Lower leg skin (tissue), 4 donors: ENCODE results near the gene SNX25. TPM values are rescaled to one million over a fixed set of nuclear protein-coding genes. Genes with fewer than 3 reads are reported as not detected.

ENCODE experiments used
- DNase-seq, 2 donors: peaks; one replicate each; pipeline ENCODE4 v3.0.0-alpha.2; 2019; ENCODE audit warnings: low spot score in 2 of 2
- H3K4me3 ChIP-seq: fragments of 200-600 bp; sonication (generic); 2 replicates; pipeline ENCODE4 v1.5.1; 2017; ENCODE audit warnings: mild to moderate bottlenecking, low read depth; ENCODE audit not compliant: poor library complexity, severe bottlenecking
- CTCF ChIP-seq, 3 donors: fragments of 450-650 bp; IDR thresholded peaks; one replicate each; pipeline ENCODE4 v1.5.1; 2016; ENCODE audit warnings: antibody characterized with exemption in 3 of 3, mild to moderate bottlenecking in 3 of 3, moderate library complexity in 2 of 3
- POLR2A ChIP-seq, 2 donors: fragments of 450-650 bp; IDR thresholded peaks; one replicate each; pipeline ENCODE4 v1.6.1; 2016 to 2017; ENCODE audit warnings: antibody characterized with exemption in 2 of 2, mild to moderate bottlenecking in 1 of 2, moderate library complexity in 1 of 2
- WGBS, 2 donors: methylation state at CpG; one replicate each; pipeline ENCODE4 v1.1.5; 2018; 5-methylcytosine and 5-hydroxymethylcytosine counted together
- intact Hi-C: fragments of 100-400 bp; cut with DNase I; formaldehyde crosslinking; loops from one replicate; pipeline ENCODE4 v1.15.0; 2023; ENCODE audit warnings: low total_unique reads
- total RNA-seq, 4 donors: library from RNA; depleted of rRNA; stranded (reverse); fragments of >200 nt; gene quantifications; one replicate each; pipeline ENCODE4 v1.1.0, GENCODE V29; 2016

SNX25 gene
- total RNA-seq, 4 donors from 2014 or later: 13.4 to 18.3 (median 15.6) TPM

- H3K4me3 ChIP-seq: no peak overlapping the region
- no peak for TF ChIP-seq CTCF (IDR thresholded peaks at IDR 0.05)
- no peak for TF ChIP-seq POLR2A (IDR thresholded peaks at IDR 0.05)
These were observed 123.4 kb downstream of the SNX25 start for GRCh38 chr4:185332575-185333464.

GRCh38 chr4:185334326-185334725, 124.9 kb downstream of the SNX25 start:
- TF ChIP-seq CTCF (IDR thresholded peaks at IDR 0.05) (no peak), POLR2A (IDR thresholded peaks at IDR 0.05) (no peak)
- intact Hi-C loops: loop anchor here (10.0 kb wide), 1 partner anchor 990 kb away; no protein-coding TSS in a partner anchor
- WGBS, 2 donors: 97 to 98% methylated on average over 4 of the region's 4 CpGs

More at GRCh38 chr4:185332575-185333464, 123.4 kb downstream of the SNX25 start:
- WGBS, 2 donors: 83 to 93% methylated on average over 3 of the region's 3 CpGs
- intact Hi-C loops: loop anchor here (10.0 kb wide), 1 partner anchor 988 kb away; no protein-coding TSS in a partner anchor
- DNase-seq: no peak

GRCh38 chr4:185335579-185335978, 126.2 kb downstream of the SNX25 start:
- TF ChIP-seq POLR2A (IDR thresholded peaks at IDR 0.05) (no peak), CTCF (IDR thresholded peaks at IDR 0.05) (no peak)
- intact Hi-C loops: loop anchor here (10.0 kb wide), 1 partner anchor 991 kb away; no protein-coding TSS in a partner anchor
- H3K4me3 ChIP-seq: no peak overlapping the region
- WGBS, 2 donors: 97 to 100% methylated on average over 1 of the region's 1 CpG
- DNase-seq: no peak

More at GRCh38 chr4:185334326-185334725, 124.9 kb downstream of the SNX25 start:
- H3K4me3 ChIP-seq: no peak overlapping the region
- no peak for DNase-seq

- no peak overlapping the region for H3K4me3 ChIP-seq
- intact Hi-C loops: loop anchor here (10.0 kb wide), 1 partner anchor 995 kb away; no protein-coding TSS in a partner anchor
- no peak for DNase-seq
- TF ChIP-seq POLR2A (IDR thresholded peaks at IDR 0.05) (no peak), CTCF (IDR thresholded peaks at IDR 0.05) (no peak)
- 89 to 91% methylated on average over 3 of the region's 3 CpGs for WGBS, 2 donors
These were observed 130.5 kb downstream of the SNX25 start for GRCh38 chr4:185339941-185340340.

GRCh38 chr4:185341377-185341776, 132.0 kb downstream of the SNX25 start:
- TF ChIP-seq POLR2A (IDR thresholded peaks at IDR 0.05) (no peak), CTCF (IDR thresholded peaks at IDR 0.05) (no peak)
- intact Hi-C loops: no loop called here
- no peak for DNase-seq
- H3K4me3 ChIP-seq: no peak overlapping the region
- WGBS, 2 donors: 93 to 95% methylated on average over 2 of the region's 2 CpGs
